Esophagus muscularis mucosa (tissue), 4 donors: ENCODE data around the gene IRF8. TPM values are rescaled to one million over a fixed set of nuclear protein-coding genes. Genes with fewer than 3 reads are reported as not detected.

ENCODE experiments used
- DNase-seq: peaks from one replicate; pipeline ENCODE4 v3.0.0-alpha.2; 2017; ENCODE audit errors: extremely low spot score
- H3K27ac ChIP-seq, 4 donors: fragments of 200-600 bp; sonication (generic); replicated peaks in 1 of 4; 1 replicate in 3 of 4; 2 replicates in 1 of 4; pipeline ENCODE4 v1.5.1; 2016 to 2019; ENCODE audit warnings: mild to moderate bottlenecking in 1 of 4
- H3K27me3 ChIP-seq, 4 donors: fragments of 200-600 bp; sonication (generic); one replicate each; pipeline versions ENCODE4 v1.5.1 to v1.6.0; 2016 to 2019
- H3K36me3 ChIP-seq, 4 donors: fragments of 200-600 bp; sonication (generic); one replicate each; pipeline ENCODE4 v1.5.1; 2016 to 2019
- H3K4me1 ChIP-seq, 4 donors: fragments of 200-600 bp; sonication (generic); one replicate each; pipeline ENCODE4 v1.5.1; 2016 to 2019
- H3K4me3 ChIP-seq, 4 donors: fragments of 200-600 bp; sonication (generic); 1 replicate in 2 of 4; 2 replicates in 2 of 4; pipeline ENCODE4 v1.5.1; 2016 to 2019; ENCODE audit warnings: mild to moderate bottlenecking in 4 of 4, moderate library complexity in 1 of 4
- H3K9me3 ChIP-seq, 4 donors: fragments of 200-600 bp; sonication (generic); 1 replicate in 3 of 4; 2 replicates in 1 of 4; pipeline ENCODE4 v1.5.1; 2016 to 2019
- CTCF ChIP-seq, 3 experiments: fragments of 200-600 bp in 2 of 3; fragments of 450-650 bp in 1 of 3; sonication (generic) in 2 of 3; IDR thresholded peaks; one replicate each; pipeline ENCODE4 v1.5.1; 2017 to 2019; ENCODE audit warnings: antibody characterized with exemption in 3 of 3, mild to moderate bottlenecking in 2 of 3, moderate library complexity in 1 of 3
- EP300 ChIP-seq: sonication (generic); formaldehyde crosslinking; IDR thresholded peaks from one replicate; pipeline ENCODE4 v1.6.1; 2017; ENCODE audit warnings: antibody characterized with exemption
- POLR2A ChIP-seq: fragments of 450-650 bp; IDR thresholded peaks from one replicate; pipeline ENCODE4 v1.6.1; 2017; ENCODE audit warnings: antibody characterized with exemption, moderate library complexity, mild to moderate bottlenecking, low read depth
- POLR2AphosphoS5 ChIP-seq, 2 donors: sonication (generic); formaldehyde crosslinking; IDR thresholded peaks; one replicate each; pipeline ENCODE4 v1.6.1; 2017; ENCODE audit warnings: antibody characterized with exemption in 2 of 2
- WGBS: methylation state at CpG from one replicate; pipeline ENCODE4 v1.1.5; 2018; 5-methylcytosine and 5-hydroxymethylcytosine counted together
- intact Hi-C: fragments of 100-400 bp; cut with DNase I; formaldehyde crosslinking; loops from one replicate; pipeline ENCODE4 v1.15.1; 2023
- total RNA-seq, 4 donors: library from RNA; depleted of rRNA; stranded (reverse); fragments of >200 nt; gene quantifications; one replicate each; pipeline versions ENCODE4 v1.1.0 to v1.2.1, GENCODE V29; 2016

IRF8 gene
- total RNA-seq, 4 donors from 2014 or later, result 5.1 to 12.9 (median 10.4) TPM

GRCh38 chr16:85947230-85948137 is 48.5 kb downstream of the IRF8 start:
- intact Hi-C loops, result no loop called here
- WGBS, result 83% methylated on average over 32 of the region's 32 CpGs

DNA sequence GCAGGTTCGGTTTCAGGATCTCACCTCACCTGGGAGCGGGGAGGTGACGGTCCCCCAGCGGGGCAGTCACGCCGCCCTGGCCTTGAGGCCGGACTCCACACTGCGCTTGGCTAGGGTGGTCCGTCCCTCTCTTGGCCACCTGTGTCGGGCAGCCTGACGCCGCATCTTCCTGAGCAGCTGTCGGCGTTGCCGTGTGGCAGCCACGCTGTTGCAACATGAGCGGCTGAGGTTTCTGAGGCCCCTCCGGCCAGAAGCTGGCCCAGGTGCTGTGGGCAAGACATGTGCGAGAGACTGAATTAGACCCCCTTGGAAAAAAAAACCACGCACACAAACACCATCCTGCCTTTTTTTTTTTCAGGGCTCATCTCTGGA is 49.2 kb downstream of the IRF8 start:
- no peak overlapping the region for H3K27ac ChIP-seq
- no peak for DNase-seq
- no peaks in the 10 kb centered on the region for H3K36me3 ChIP-seq
- H3K4me1 ChIP-seq, result no peaks in the 10 kb centered on the region
- TF ChIP-seq EP300 (no peak), POLR2AphosphoS5 (IDR thresholded peaks at IDR 0.05) (no peak), POLR2A (no peak), CTCF (IDR thresholded peaks at IDR 0.05) (no peak)
- no peaks in the 10 kb centered on the region for H3K9me3 ChIP-seq
- H3K4me3 ChIP-seq, result peak overlapping the region in 1 of 4 donors; percentile 21
- intact Hi-C loops, result no loop called here
- WGBS, result 79% methylated on average over 15 of the region's 20 CpGs
- H3K27me3 ChIP-seq, result peaks cover 0 to 22% (median 0%) of the 10 kb centered on the region in 4 donors

More at GRCh38 chr16:85947230-85948137, 48.5 kb downstream of the IRF8 start:
- Histone ChIP-seq H3K27ac (no peak overlapping the region), H3K9me3 (no peaks in the 10 kb centered on the region), H3K27me3 (peaks cover 0 to 22% (median 0%) of the 10 kb centered on the region in 4 donors), H3K4me3 (peak overlapping the region in 2 of 4 donors; percentile 21 to 29), H3K4me1 (no peaks in the 10 kb centered on the region), H3K36me3 (no peaks in the 10 kb centered on the region)
- TF ChIP-seq POLR2A (no peak), POLR2AphosphoS5 (IDR thresholded peaks at IDR 0.05) (no peak), CTCF (IDR thresholded peaks at IDR 0.05) (no peak), EP300 (no peak)
- DNase-seq, result no peak

GRCh38 chr16:85948616-85949265 is 49.8 kb downstream of the IRF8 start:
- H3K27ac ChIP-seq, result no peak overlapping the region
- peaks cover 0 to 26% (median 0%) of the 10 kb centered on the region in 4 donors for H3K27me3 ChIP-seq
- no peaks in the 10 kb centered on the region for H3K9me3 ChIP-seq
- intact Hi-C loops, result no loop called here
- H3K4me3 ChIP-seq, result no peak overlapping the region
- 78% methylated on average over 14 of the region's 14 CpGs for WGBS
- DNase-seq, result no peak
- no peaks in the 10 kb centered on the region for H3K36me3 ChIP-seq
- TF ChIP-seq CTCF (IDR thresholded peaks at IDR 0.05) (no peak), EP300 (no peak), POLR2A (no peak), POLR2AphosphoS5 (IDR thresholded peaks at IDR 0.05) (no peak)
- no peaks in the 10 kb centered on the region for H3K4me1 ChIP-seq

- H3K9me3 ChIP-seq, result no peaks in the 10 kb centered on the region
- no peak overlapping the region for H3K27ac ChIP-seq
- no peaks in the 10 kb centered on the region for H3K36me3 ChIP-seq
- 50% methylated on average over 14 of the region's 14 CpGs for WGBS
- intact Hi-C loops, result no loop called here
- peaks cover 0 to 36% (median 0%) of the 10 kb centered on the region in 4 donors for H3K27me3 ChIP-seq
- TF ChIP-seq POLR2A (no peak), POLR2AphosphoS5 (IDR thresholded peaks at IDR 0.05) (no peak), EP300 (no peak), CTCF (IDR thresholded peaks at IDR 0.05) (no peak)
- H3K4me1 ChIP-seq, result no peaks in the 10 kb centered on the region
- no peak for DNase-seq
- no peak overlapping the region for H3K4me3 ChIP-seq
These were observed 51.4 kb downstream of the IRF8 start for GRCh38 chr16:85950136-85950918.
